Activated CD8-positive, alpha-beta T cell treated with anti-CD3 and anti-CD28 coated beads for 36 hours (primary cell): ENCODE data around the gene ABCG5. TPM values are rescaled to one million over a fixed set of nuclear protein-coding genes. Genes with fewer than 3 reads are reported as not detected.

Experiments
- ATAC-seq: fragments of 200-7000 bp; cut with Tn5 transposase; one replicate; pipeline ENCODE4 v1.10.0; 2021; ENCODE audit warnings: mild to moderate bottlenecking, moderate library complexity
- CTCF ChIA-PET: fragments of 350-600 bp; sonication (Branson Sonifier 250); formaldehyde crosslinking; loops from one replicate; lab custom pipeline; 2021; ENCODE audit warnings: antibody characterized with exemption; lab: Charles Lee
- POLR2A ChIA-PET: fragments of 350-600 bp; sonication (Branson Sonifier 250); formaldehyde crosslinking; loops from one replicate; lab custom pipeline; 2021; ENCODE audit warnings: antibody characterized with exemption; lab: Charles Lee
- DNase-seq: peaks from one replicate; pipeline ENCODE4 v3.0.0-alpha.2; 2020
- H3K27ac Mint-ChIP-seq: one replicate; pipeline ENCODE4 v1.8.0; 2021; ENCODE audit warnings: mild to moderate bottlenecking, mixed read lengths
- H3K27me3 Mint-ChIP-seq: one replicate; pipeline ENCODE4 v1.8.0; 2021; ENCODE audit warnings: mixed read lengths
- H3K36me3 Mint-ChIP-seq: one replicate; pipeline ENCODE4 v1.8.0; 2021; ENCODE audit warnings: low read depth, mixed read lengths
- H3K4me1 Mint-ChIP-seq: one replicate; pipeline ENCODE4 v1.8.0; 2021; ENCODE audit warnings: low read depth, mixed read lengths
- H3K4me3 Mint-ChIP-seq: one replicate; pipeline ENCODE4 v1.8.0; 2021; ENCODE audit warnings: mild to moderate bottlenecking, moderate library complexity, mixed read lengths
- H3K9me3 Mint-ChIP-seq: one replicate; pipeline ENCODE4 v1.8.0; 2021; ENCODE audit warnings: mixed read lengths
- CTCF ChIP-seq: fragments of 200-600 bp; IDR thresholded peaks from one replicate; pipeline ENCODE4 v1.8.0; 2022; ENCODE audit warnings: antibody characterized with exemption, mild to moderate bottlenecking
- intact Hi-C: fragments of 100-400 bp; cut with micrococcal nuclease; formaldehyde crosslinking; loops from one replicate; pipeline ENCODE4 v1.10.0; 2022
- total RNA-seq, 2 experiments: library from RNA; stranded (reverse); gene quantifications; one replicate each; pipeline ENCODE4 v1.2.3, GENCODE V29; 2021

Gene ABCG5
- total RNA-seq, result not detected

- no peak for TF ChIP-seq CTCF
- Mint-ChIP-seq H3K27ac (no peak within 1 kb of the TSS), H3K4me3 (no peak within 1 kb of the TSS), H3K36me3 (no peaks in the 10 kb centered on the region), H3K4me1 (no peaks in the 10 kb centered on the region), H3K9me3 (no peaks in the 10 kb centered on the region), H3K27me3 (no peaks in the 10 kb centered on the region)
- intact Hi-C loops, result no loop called here
- ChIA-PET POLR2A (no interaction called here), CTCF (no interaction called here)
- no peak for ATAC-seq
- no peak for DNase-seq
Observed at GRCh38 chr2:43838560-43839267, at the start of gene ABCG5, which contains the start of gene ABCG8. ABCG5 (minus strand) TSS chr2:43838839; CDS start chr2:43838679, 160 bp downstream. ABCG8 (plus strand) TSS chr2:43838971; CDS start chr2:43839054, 83 bp downstream.

DNA sequence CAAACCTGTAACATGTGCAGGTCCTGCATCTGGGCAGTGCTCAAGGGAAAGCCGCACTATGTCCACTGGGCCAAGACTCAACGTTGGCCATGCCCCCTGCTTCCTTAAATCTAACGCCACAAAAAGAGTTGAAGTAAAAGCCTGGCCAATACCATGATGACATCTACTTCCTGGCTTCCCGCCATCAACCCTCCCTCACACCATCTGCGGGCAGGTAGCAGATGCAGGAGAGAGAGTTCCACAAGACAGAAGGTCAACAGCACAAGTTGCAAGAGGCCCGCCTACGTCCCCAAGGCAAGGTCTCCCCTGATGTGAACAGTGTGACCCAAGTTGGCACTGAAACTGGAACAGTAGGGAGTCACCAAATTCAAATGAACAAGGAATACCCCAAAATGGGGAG is 48.5 kb upstream of the ABCG5 start:
- no peak for TF ChIP-seq CTCF
- H3K27me3 Mint-ChIP-seq, result no peaks in the 10 kb centered on the region
- ChIA-PET POLR2A (no interaction called here), CTCF (interaction anchor here (1.6 kb wide), 1 partner anchor 9 kb away, joined by 3 read pairs; no protein-coding TSS in a partner anchor)
- H3K4me1 Mint-ChIP-seq, result no peaks in the 10 kb centered on the region
- no peak overlapping the region for H3K27ac Mint-ChIP-seq
- peaks cover 54% of the 10 kb centered on the region for H3K36me3 Mint-ChIP-seq
- DNase-seq, result no peak
- intact Hi-C loops, result no loop called here
- H3K4me3 Mint-ChIP-seq, result no peak overlapping the region
- no peaks in the 10 kb centered on the region for H3K9me3 Mint-ChIP-seq
- ATAC-seq, result no peak

DNA sequence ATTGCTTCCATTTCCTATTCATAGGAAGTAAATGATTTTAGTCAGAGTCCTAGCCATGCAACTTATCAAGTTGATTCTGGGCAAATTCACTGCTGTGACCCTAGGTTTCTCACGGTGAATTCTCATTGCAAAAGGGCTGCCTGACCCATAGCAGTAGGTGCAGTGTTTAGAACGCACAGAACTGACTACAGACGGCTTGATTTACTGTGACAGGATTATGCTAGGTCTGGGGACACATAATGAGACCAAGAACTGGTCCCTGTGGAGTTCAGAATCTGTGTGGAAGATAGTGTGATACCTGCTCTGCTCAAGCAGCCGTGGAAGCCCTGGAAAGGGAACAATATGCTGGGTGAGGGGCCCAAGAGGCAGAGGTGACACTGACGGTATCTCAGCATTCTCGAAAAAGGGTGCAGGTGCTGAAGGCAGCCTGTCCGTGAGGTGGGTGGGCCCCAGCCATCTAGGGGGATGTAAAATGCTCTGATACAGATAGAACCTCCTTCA is 46.5 kb upstream of the ABCG5 start:
- peaks cover 38% of the 10 kb centered on the region for H3K36me3 Mint-ChIP-seq
- H3K27me3 Mint-ChIP-seq, result no peaks in the 10 kb centered on the region
- intact Hi-C loops, result no loop called here
- H3K4me3 Mint-ChIP-seq, result no peak overlapping the region
- ATAC-seq (no peak), DNase-seq (no peak)
- H3K27ac Mint-ChIP-seq, result peak overlapping the region; percentile 15
- no peaks in the 10 kb centered on the region for H3K9me3 Mint-ChIP-seq
- H3K4me1 Mint-ChIP-seq, result no peaks in the 10 kb centered on the region
- no peak for TF ChIP-seq CTCF
- ChIA-PET POLR2A (no interaction called here), CTCF (no interaction called here)

DNA sequence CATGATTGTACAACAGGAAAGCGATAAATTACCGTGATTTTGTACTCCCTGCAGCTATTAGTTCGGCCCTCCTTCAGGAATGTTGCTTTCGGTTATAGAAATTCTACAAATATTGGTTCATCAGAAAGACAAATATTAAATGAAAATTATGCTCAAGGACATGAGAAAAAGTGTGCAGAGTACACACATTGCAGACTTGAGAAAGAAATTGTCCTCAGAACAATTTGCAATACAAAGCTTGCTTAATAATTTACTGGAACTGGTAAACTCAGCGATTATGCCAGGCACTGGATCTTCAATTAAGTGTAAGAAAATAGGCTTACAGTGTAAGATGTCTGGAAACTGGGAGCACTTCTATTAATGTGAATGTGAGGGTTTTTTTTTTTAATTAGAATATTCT is 46.0 kb upstream of the ABCG5 start:
- Mint-ChIP-seq H3K36me3 (peaks cover 33% of the 10 kb centered on the region), H3K27me3 (no peaks in the 10 kb centered on the region), H3K4me1 (no peaks in the 10 kb centered on the region), H3K4me3 (no peak overlapping the region), H3K9me3 (no peaks in the 10 kb centered on the region), H3K27ac (no peak overlapping the region)
- CTCF ChIA-PET, result interaction anchor here (1.4 kb wide), 1 partner anchor 11 kb away, joined by 5 read pairs; no protein-coding TSS in a partner anchor
- POLR2A ChIA-PET, result no interaction called here
- intact Hi-C loops, result no loop called here
- ATAC-seq (no peak), DNase-seq (no peak)
- no peak for TF ChIP-seq CTCF

DNA sequence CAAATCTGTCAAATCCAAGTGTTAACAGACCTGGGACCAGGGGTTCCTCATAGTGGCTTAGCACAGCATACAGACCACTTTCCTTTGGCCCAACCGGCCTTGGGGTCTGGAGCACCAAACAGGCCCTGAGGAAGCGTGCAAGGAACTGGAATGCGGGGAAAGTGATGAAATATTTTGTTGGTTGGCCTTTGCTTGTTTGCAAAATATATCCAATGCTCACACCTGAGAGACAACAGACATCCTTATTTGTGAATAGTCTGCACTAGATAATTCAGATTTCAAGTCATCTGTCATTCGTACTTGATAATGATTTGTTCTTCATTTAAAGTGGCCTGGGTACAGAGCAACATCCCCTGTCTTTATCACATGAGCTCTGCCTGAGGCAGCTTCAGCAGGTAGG is 43.7 kb upstream of the ABCG5 start:
- DNase-seq, result no peak
- Mint-ChIP-seq H3K27ac (no peak overlapping the region), H3K36me3 (peaks cover 12% of the 10 kb centered on the region), H3K4me1 (peaks cover 2% of the 10 kb centered on the region), H3K4me3 (no peak overlapping the region), H3K27me3 (no peaks in the 10 kb centered on the region), H3K9me3 (no peaks in the 10 kb centered on the region)
- no peak for TF ChIP-seq CTCF
- POLR2A ChIA-PET, result interaction anchor here (0.6 kb wide), 1 partner anchor 114 kb away, joined by 3 read pairs; no protein-coding TSS in a partner anchor
- no peak for ATAC-seq
- intact Hi-C loops, result no loop called here
- CTCF ChIA-PET, result no interaction called here
